ENCODE results near the gene DARS2. TPM values are rescaled to one million over a fixed set of nuclear protein-coding genes. Genes with fewer than 3 reads are reported as not detected.

Gene DARS2
- total RNA-seq, 2 donors from 2014 or later = 37.9 to 43.0 TPM

DNA sequence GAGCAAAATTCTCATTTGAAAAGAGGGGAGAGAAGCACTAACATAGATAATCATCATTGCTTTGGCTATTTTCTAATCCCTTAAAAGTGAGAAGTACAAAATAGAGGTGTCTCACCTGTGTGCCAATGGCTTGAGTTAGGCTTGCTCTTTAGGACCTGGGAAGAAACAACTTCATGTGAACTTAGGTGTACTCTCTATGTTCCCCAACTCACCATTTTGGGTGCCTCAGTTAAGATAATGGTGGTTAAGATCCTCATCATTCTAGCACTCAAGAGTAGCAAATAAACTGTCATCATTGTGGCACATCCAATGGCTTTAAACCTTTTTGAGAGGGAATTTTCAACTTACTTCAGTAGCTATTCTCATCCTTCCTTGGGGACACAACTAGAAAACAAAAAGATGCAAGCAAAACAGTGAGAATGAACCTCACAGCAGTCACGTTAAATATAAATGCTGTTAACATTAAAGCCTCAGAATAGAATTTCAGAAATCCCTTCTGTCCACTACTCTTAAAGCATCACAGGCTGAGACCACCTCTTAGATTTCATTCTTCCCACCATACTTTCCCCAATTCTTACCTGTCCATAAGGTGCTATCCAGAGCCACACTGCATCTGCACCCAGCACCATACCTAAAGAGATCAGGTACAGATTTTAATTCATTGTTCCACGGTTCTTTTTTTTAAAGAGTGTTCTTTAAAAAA lies 42.1 kb downstream of the DARS2 start:
- Mint-ChIP-seq H3K9me3 (no peaks in the 10 kb centered on the region), H3K4me1 (peaks cover 37% of the 10 kb centered on the region)
- H3K36me3 ChIP-seq (ENCODE audit: control insufficient read depth, insufficient read depth, low read length) = peaks cover 62% of the 10 kb centered on the region

DNA sequence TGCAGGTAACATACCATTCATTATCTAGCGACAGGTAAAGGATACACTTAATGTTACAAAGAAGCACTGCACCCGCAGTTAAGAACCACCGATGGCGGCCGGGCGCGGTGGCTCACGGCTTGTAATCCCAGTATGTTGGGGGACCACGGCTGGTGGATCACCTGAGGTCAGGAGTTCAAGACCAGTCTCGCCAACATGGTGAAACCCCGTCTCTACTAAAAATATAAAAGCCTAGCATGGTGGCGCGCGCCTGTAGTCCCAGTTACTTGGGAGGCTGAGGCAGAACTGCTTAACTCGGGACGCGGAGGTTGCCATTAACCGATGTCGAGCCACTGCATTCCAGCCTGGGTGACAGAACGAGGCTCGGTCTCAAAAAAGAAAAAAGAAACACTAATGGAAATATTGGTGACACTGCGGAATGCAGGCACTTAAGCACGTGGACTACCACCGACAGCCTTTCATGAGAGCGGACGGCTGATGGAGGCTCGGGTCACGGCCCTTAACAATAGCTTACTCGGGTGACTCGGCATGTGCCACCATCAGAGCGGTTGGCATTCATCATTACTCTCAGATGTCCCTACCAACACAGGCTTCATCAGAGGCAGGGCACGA lies 42.8 kb downstream of the DARS2 start:
- Histone ChIP-seq H3K27me3 (ENCODE audit: control insufficient read depth, insufficient read depth, low read length, poor library complexity, severe bottlenecking) (no peaks in the 10 kb centered on the region), H3K9ac (ENCODE audit: extremely low read depth, low read length, poor library complexity, severe bottlenecking) (peak overlapping the region; percentile 100), H3K4me3 (ENCODE audit: low read length) (peak overlapping the region; percentile 99), H3K36me3 (ENCODE audit: control insufficient read depth, insufficient read depth, low read length) (peaks cover 63% of the 10 kb centered on the region), H3K27ac (ENCODE audit: low read depth, low read length) (peak overlapping the region; percentile 82), H3K9me3 (ENCODE audit: control insufficient read depth, low read length) (no peaks in the 10 kb centered on the region), H3K4me1 (ENCODE audit: control insufficient read depth, insufficient read depth, low read length) (no peaks in the 10 kb centered on the region)
- DNase-seq = no peak
- Mint-ChIP-seq H3K4me1 (peaks cover 37% of the 10 kb centered on the region), H3K36me3 (ENCODE audit: low read depth) (peaks cover 67% of the 10 kb centered on the region), H3K9me3 (no peaks in the 10 kb centered on the region), H3K27ac (peak overlapping the region; percentile 99), H3K27me3 (ENCODE audit: insufficient read depth) (no peaks in the 10 kb centered on the region), H3K4me3 (peak overlapping the region; percentile 96)
- no peak for TF ChIP-seq CTCF (conservative IDR thresholded peaks at IDR 0.05)
- WGBS, 2 experiments (ENCODE audit: insufficient coverage in 1 of 2, insufficient read length in 1 of 2) = 0 to 2% methylated on average over 13 to 32 of the region's 32 CpGs

More for the DNA sequence above, 42.1 kb downstream of the DARS2 start:
- Mint-ChIP-seq H3K27ac (peak overlapping the region; percentile 99), H3K27me3 (ENCODE audit: insufficient read depth) (no peaks in the 10 kb centered on the region), H3K4me3 (peak overlapping the region; percentile 96), H3K36me3 (ENCODE audit: low read depth) (peaks cover 64% of the 10 kb centered on the region)
- no peaks in the 10 kb centered on the region for H3K4me1 ChIP-seq (ENCODE audit: control insufficient read depth, insufficient read depth, low read length)
- H3K27me3 ChIP-seq (ENCODE audit: control insufficient read depth, insufficient read depth, low read length, poor library complexity, severe bottlenecking) = no peaks in the 10 kb centered on the region
- TF ChIP-seq CTCF (conservative IDR thresholded peaks at IDR 0.05) = no peak
- no peak for DNase-seq
- peak overlapping the region; percentile 82 for H3K27ac ChIP-seq (ENCODE audit: low read depth, low read length)
- peak overlapping the region; percentile 100 for H3K9ac ChIP-seq (ENCODE audit: extremely low read depth, low read length, poor library complexity, severe bottlenecking)
- H3K4me3 ChIP-seq (ENCODE audit: low read length) = peak overlapping the region; percentile 99
- 0% methylated on average over 2 of the region's 2 CpGs for WGBS, 2 experiments (ENCODE audit: insufficient coverage in 1 of 2, insufficient read length in 1 of 2)
- no peaks in the 10 kb centered on the region for H3K9me3 ChIP-seq (ENCODE audit: control insufficient read depth, low read length)

- DNase-seq = peak; percentile 100
- no peak for TF ChIP-seq CTCF (conservative IDR thresholded peaks at IDR 0.05)
- Mint-ChIP-seq H3K27me3 (ENCODE audit: insufficient read depth) (no peaks in the 10 kb centered on the region), H3K27ac (peak within 1 kb of the TSS; percentile 99), H3K9me3 (no peaks in the 10 kb centered on the region), H3K36me3 (ENCODE audit: low read depth) (peaks cover 70% of the 10 kb centered on the region), H3K4me1 (peaks cover 37% of the 10 kb centered on the region), H3K4me3 (peak within 1 kb of the TSS; percentile 96)
- H3K9ac ChIP-seq (ENCODE audit: extremely low read depth, low read length, poor library complexity, severe bottlenecking) = peak within 1 kb of the TSS; percentile 100
- H3K9me3 ChIP-seq (ENCODE audit: control insufficient read depth, low read length) = no peaks in the 10 kb centered on the region
- peak within 1 kb of the TSS; percentile 82 for H3K27ac ChIP-seq (ENCODE audit: low read depth, low read length)
- H3K36me3 ChIP-seq (ENCODE audit: control insufficient read depth, insufficient read depth, low read length) = peaks cover 66% of the 10 kb centered on the region
- no peaks in the 10 kb centered on the region for H3K27me3 ChIP-seq (ENCODE audit: control insufficient read depth, insufficient read depth, low read length, poor library complexity, severe bottlenecking)
- H3K4me1 ChIP-seq (ENCODE audit: control insufficient read depth, insufficient read depth, low read length) = no peaks in the 10 kb centered on the region
- H3K4me3 ChIP-seq (ENCODE audit: low read length) = peak within 1 kb of the TSS; percentile 99
- 0% methylated on average over 6 to 29 of the region's 30 CpGs for WGBS, 2 experiments (ENCODE audit: insufficient coverage in 1 of 2, insufficient read length in 1 of 2)
Measured at GRCh38 chr1:173867753-173868265, 43.3 kb downstream of the DARS2 start, which contains the start of gene GAS5. Gene GAS5, minus strand, starts transcription at chr1:173867989.

Data from endodermal cell (in vitro differentiated cells).